Left renal cortex interstitium (tissue), 4 donors: ENCODE results near the gene FSTL5. TPM values are rescaled to one million over a fixed set of nuclear protein-coding genes. Genes with fewer than 3 reads are reported as not detected.

Experiments
- DNase-seq, 4 donors: peaks; one replicate each; pipeline ENCODE4 v3.0.0-alpha.2; 2013; ENCODE audit warnings: low read depth in 4 of 4, low spot score in 2 of 4, missing footprints in 1 of 4
- polyA plus RNA-seq, 4 donors: library from polyadenylated mRNA; unstranded; fragments of 120-200 nt; gene quantifications; one replicate each; pipeline ENCODE4 v1.2.1, GENCODE V29; 2013; ENCODE audit not compliant: insufficient read length in 4 of 4

The FSTL5 gene
- polyA plus RNA-seq, 4 donors: 2.2 to 3.5 (median 2.6) TPM

DNA sequence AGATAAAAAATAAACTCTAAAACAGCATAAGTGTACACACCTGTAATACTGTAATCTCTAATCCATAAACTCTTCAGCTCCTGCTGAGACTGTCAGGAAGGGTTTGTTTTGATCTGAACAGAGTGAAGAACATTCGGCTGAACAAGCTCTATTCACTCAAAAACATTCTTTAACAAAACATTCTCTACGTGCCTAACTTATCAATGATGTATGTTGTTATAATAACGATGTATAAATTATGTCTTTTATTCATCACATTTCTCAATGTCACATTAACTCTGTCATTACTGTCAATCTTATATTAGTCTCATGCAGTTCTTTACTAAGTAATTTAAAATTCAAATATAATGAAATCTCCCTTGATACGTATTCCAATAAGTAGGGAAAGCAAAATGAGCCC lies 280.6 kb downstream of the FSTL5 start:
- no peak for DNase-seq

GRCh38 chr4:161881370-161881769 lies 282.4 kb downstream of the FSTL5 start:
- DNase-seq: no peak

DNA sequence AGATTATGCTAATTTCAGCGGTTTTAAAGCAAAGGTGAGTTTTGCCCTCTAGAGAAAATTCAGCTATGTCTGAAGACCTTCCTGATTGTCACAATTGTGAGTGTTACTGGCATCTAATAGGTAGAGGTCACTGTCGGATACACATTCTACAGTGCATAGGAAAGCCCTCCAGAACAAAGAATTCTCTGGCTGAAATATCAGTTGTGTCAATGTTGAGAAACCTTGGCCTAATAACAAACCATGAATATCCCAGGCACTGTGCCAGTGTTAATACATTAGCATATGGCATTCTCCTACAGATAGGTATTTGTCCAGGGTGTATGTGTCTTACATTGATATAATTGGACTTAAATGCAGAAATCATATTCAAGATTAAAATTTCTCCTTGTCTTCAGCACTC lies 294.3 kb downstream of the FSTL5 start:
- no peak for DNase-seq

GRCh38 chr4:161856711-161857326 lies 307.0 kb downstream of the FSTL5 start:
- no peak for DNase-seq

DNA sequence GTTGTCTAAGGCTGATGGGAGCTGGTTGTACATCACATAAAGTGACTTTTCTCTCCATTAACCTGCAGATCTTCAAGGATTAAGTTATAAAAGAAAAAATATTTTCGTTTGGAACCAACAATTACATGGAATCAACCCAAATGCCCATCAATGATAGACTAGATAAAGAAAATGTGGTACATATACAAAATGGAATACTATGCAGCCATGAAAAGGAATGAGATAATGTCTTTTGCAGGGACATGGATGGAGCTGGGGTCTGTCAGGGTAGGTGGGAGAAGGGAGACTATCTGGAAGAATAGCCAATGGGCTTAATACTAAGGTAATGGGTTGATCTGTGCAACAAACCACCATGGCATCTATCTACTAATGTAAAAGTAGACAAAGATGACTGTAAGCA lies 313.2 kb downstream of the FSTL5 start:
- no peak for DNase-seq

DNA sequence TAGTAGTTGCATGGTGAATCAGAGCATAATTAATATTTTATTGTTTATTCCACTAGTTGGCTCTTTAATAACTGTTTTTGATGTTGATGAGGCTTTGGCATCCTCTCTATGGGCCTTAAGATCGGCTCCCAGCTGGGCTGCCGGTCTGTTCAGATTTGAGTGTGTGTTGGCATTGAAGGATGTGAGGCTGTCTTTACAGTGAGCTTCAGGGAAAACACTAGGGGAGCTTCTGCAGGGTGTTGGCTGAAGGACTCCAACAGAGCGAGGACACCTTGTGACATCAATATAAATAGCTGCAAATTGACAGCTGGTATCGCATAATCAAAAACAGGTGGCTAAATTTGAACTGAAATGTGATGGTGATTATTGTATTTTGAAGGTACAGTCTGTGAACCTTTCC lies 322.0 kb downstream of the FSTL5 start:
- DNase-seq: no peak

- no peak for DNase-seq
Observed at GRCh38 chr4:161829591-161829990, 334.2 kb downstream of the FSTL5 start.

- DNase-seq: no peak
Observed at GRCh38 chr4:161828061-161828460, 335.7 kb downstream of the FSTL5 start.

- DNase-seq: no peak
Observed at GRCh38 chr4:161827013-161827412, 336.8 kb downstream of the FSTL5 start.

DNA sequence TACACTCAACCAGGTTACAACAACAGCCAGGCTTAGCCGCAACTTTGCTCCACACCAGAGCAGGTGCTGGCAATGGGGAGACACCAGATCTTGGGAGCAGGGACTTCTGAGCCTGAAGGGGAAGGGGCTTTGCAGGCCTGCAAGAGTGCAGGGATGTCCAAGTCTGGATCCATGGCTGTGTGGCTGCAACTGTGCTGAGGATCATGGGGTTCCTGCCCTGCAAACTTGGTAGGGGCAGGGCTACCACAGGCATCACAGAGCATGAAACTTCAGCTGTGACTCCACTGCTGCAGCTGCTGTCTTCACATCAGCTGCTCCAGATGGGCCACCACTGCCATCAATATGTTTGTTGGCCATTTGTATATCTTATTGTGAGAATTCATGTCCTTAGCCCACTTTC lies 340.4 kb downstream of the FSTL5 start:
- no peak for DNase-seq

GRCh38 chr4:161822174-161822573 lies 341.6 kb downstream of the FSTL5 start:
- no peak for DNase-seq

DNA sequence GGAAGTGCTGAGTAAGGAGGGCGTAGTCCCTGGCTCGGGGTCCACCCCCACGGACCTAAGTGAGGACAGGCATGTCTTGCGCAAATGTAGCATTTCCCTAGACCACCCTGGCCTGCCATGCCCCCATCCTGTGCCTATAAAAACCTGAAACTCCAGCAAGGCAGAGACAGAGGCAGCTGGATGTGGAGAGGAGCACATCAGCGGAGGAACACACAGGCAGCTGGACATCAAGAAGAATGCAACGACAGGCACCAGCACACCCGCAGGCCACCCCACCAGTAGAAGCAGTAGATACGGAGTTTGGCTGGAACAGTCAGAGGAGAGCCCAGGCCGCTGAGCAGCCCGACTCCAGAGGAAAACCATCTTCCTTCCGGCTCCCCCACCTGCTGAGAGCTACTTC lies 345.9 kb downstream of the FSTL5 start:
- DNase-seq: no peak

GRCh38 chr4:161816958-161817357 lies 346.8 kb downstream of the FSTL5 start:
- no peak for DNase-seq

DNA sequence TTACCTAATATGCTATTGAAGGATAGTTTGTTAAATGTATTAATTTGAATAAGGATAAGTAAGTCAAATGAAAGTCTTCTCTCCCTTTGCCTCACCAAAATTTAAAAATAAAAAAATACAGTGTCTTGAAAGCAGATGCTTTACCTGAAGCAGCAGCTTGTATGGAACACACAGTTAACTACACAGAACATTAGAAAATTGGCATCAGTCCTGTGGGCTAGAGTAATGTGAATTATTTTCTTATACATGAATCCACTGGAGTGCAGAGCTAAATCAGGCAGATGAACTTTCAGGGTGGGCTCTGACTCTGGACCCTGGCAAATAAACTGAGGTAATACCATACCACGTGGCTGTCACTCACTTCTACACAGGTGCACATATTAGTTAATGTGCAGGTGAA lies 348.0 kb downstream of the FSTL5 start:
- no peak for DNase-seq

- no peak for DNase-seq
Observed at GRCh38 chr4:161813889-161814288, 349.9 kb downstream of the FSTL5 start.

- DNase-seq: no peak
Observed at GRCh38 chr4:161813389-161813788, 350.4 kb downstream of the FSTL5 start.

- no peak for DNase-seq
Observed at GRCh38 chr4:161803171-161803570, 360.6 kb downstream of the FSTL5 start.

DNA sequence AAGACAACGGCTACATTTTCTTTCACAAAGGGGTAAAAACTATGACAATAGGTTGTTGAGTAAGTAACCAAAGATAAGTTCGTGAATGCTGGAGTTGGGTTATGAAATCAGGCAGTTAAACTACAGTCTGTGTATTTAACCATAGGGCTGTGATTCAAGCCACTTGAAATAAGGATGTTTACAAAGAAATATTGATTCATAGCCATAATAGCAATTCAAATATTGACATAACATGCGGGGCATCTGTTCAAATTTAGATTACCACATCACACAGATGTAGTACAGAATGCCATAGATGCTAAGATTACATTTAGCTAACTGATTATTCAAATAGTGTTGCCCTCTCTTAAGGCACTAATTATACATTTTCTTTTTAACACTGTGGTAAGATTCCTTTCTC lies 364.1 kb downstream of the FSTL5 start:
- no peak for DNase-seq

- DNase-seq: no peak
Observed at GRCh38 chr4:161792991-161793390, 370.8 kb downstream of the FSTL5 start.

DNA sequence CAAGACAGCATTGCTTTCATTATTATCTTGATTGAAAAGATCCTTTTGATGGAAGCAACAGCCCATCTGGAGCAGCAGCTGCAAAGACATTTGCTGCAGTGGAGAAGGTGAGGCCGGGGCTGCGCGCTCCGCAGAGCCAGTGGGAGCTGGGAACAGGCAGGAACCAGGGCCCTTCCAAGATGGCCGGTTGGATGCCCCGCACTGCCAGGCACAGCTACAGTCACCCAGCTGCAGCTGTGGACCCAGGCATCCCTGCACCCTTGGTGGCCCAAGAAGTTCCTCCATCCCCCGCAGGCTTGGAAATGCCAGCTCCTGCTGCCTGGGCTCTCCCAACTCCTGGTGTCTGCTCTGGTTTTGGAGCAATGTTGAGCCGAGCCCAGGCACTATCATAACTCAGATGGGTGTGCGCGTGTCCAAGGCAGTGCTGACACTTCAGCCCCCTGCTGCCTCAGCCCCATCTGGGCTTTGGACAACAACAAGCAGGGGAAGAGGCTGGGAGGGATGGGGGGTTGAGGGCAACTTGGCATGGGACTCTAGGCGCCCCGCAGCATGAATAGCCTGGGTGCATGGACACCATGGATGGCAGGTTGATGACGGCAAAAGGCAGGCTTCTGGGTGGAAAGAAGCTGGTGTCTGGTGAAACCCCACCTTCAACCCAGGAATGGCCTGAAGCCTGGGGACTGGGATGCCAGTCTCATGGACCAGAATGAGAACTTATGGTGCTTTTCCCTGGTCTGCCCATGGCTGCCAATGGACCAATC lies 371.8 kb downstream of the FSTL5 start:
- DNase-seq: no peak

- DNase-seq: no peak
Observed at GRCh38 chr4:161767116-161767515, 396.7 kb downstream of the FSTL5 start.

GRCh38 chr4:161762796-161763195 lies 401.0 kb downstream of the FSTL5 start:
- DNase-seq: no peak
